HG03280 (cell line): ENCODE results near the gene HCN3.
"Not testable (repeated sequence)": the region's sequence is repeated elsewhere in the genome, so short reads cannot be mapped to it uniquely, and the experiment has no call there.

ENCODE experiments used
- ATAC-seq: cut with Tn5 transposase; IDR thresholded peaks from one replicate; pipeline ENCODE4 v1.9.1; 2021; ENCODE audit warnings: mild to moderate bottlenecking, moderate library complexity; ENCODE audit not compliant: unreplicated experiment

The HCN3 gene

DNA sequence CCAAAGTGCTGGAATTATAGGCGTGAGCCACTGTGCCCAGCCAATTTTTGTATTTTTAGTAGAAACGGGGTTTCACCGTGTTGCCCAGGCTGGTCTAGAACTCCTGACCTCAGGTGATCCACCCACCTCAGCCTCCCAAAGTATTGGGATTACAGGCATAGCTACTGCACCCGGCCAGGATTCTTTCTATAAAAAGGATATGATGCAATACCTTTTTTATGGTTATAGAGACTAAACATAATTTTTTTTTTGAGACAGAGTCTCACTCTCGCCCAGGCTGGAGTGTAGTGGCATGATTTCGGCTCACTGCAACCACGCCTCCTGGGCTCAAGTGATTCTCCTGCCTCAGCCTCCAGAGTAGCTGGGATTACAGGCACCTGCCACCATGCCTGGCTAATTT, 51.6 kb downstream of the HCN3 start:
- ATAC-seq = not testable (repeated sequence)

DNA sequence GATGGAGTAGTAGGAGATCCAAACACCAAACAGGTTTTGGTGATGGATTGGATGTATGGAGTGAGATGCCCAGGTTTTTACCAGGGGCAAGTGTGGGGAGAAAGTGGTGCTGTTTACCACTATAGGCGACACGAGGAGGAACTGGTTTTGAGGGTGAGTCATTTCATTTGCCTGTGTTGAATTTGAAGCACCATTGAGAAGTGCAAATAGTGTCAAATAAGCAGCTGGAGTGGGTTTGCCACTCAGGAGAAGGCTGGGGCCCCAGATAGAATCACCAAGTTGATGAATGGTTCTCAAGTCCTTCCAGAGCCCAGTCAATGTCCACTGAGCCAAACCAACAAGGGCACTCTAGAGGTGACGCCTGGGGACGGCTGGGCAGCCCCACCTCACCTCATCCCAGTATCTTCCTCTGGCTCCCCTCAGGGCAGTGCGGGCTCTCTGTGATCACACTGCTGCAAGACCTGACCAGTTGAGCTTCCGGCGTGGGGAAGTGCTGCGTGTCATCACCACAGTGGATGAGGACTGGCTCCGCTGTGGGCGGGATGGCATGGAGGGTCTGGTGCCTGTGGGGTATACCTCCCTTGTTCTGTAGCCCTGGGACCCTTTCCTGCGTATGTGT, 52.8 kb downstream of the HCN3 start:
- ATAC-seq = no peak

DNA sequence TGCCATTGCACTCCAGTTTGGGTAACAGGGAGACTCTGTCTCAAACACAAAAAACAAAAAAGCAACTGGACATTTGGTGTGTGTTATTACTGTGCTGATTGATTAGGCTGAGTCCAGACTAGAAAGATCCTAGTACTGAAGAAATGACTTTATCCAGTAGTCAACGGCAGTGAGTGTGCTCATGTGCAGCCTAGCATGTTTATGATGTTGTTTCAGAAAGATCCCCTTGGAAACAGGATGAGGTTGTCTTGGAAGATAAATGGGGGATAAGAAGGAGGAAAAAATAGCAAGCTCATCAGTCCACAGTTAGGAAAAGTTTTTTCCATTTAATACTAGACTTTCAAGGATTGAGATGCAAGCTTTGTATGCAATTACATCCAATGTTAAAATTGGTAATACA, 57.7 kb downstream of the HCN3 start:
- no peak for ATAC-seq
